ENCODE data around the gene CACNG7. TPM values are rescaled to one million over a fixed set of nuclear protein-coding genes. Genes with fewer than 3 reads are reported as not detected.

CACNG7 gene
- total and polyA plus RNA-seq, 2 experiments from 2014 or later: not detected

GRCh38 chr19:53903055-53903680 is 5.9 kb upstream of the CACNG7 start:
- Histone ChIP-seq H3K36me3 (ENCODE audit: low read depth) (no peaks in the 10 kb centered on the region), H3K4me3 (no peak overlapping the region), H2AFZ (no peak overlapping the region), H3K4me2 (ENCODE audit: unreplicated experiment) (no peak overlapping the region), H3K9me3 (ENCODE audit: low read depth) (no peaks in the 10 kb centered on the region), H3K9ac (no peak overlapping the region), H3K79me2 (ENCODE audit: insufficient read depth) (no peaks in the 10 kb centered on the region), H3K27me3 (replicated peaks; ENCODE audit: insufficient read depth) (peaks cover 27% of the 10 kb centered on the region), H4K20me1 (ENCODE audit: insufficient read depth) (no peaks in the 10 kb centered on the region), H3K9me2 (ENCODE audit: insufficient read depth) (no peaks in the 10 kb centered on the region), H3F3A (ENCODE audit: insufficient read depth) (no peaks in the 10 kb centered on the region), H3K4me1 (ENCODE audit: insufficient read depth) (no peaks in the 10 kb centered on the region), H3K27ac (no peak overlapping the region)
- 63 to 68% methylated on average over 4 of the region's 4 CpGs for WGBS, 2 experiments (ENCODE audit: low coverage in 1 of 2, low lambda C conversion rate in 2 of 2, missing lambda C conversion rate in 2 of 2)
- in situ Hi-C loops (cut with MboI): no loop called here
- no peak for TF ChIP-seq EZH2phosphoT487 (IDR thresholded peaks at IDR 0.05; ENCODE audit: insufficient read depth, low read depth)
- no peak for TF ChIP-seq EZH2 (IDR thresholded peaks at IDR 0.05; ENCODE audit: insufficient read depth, poor library complexity, severe bottlenecking)
- peak; percentile 62 for DNase-seq

GRCh38 chr19:53904909-53905308 is 4.2 kb upstream of the CACNG7 start:
- H3K9me3 ChIP-seq (ENCODE audit: low read depth): no peaks in the 10 kb centered on the region
- no peak overlapping the region for H3K4me3 ChIP-seq
- no peaks in the 10 kb centered on the region for H3K79me2 ChIP-seq (ENCODE audit: insufficient read depth)
- no peaks in the 10 kb centered on the region for H3K36me3 ChIP-seq (ENCODE audit: low read depth)
- H3K4me1 ChIP-seq (ENCODE audit: insufficient read depth): peaks cover 7% of the 10 kb centered on the region; the same call in 1 of the 2 replicates
- no peak overlapping the region for H3K4me2 ChIP-seq (ENCODE audit: unreplicated experiment)
- no peaks in the 10 kb centered on the region for H4K20me1 ChIP-seq (ENCODE audit: insufficient read depth)
- H3K9ac ChIP-seq: no peak overlapping the region
- WGBS, 2 experiments (ENCODE audit: low coverage in 1 of 2, low lambda C conversion rate in 2 of 2, missing lambda C conversion rate in 2 of 2): 11% methylated on average over 3 of the region's 3 CpGs
- no peak for TF ChIP-seq EZH2 (IDR thresholded peaks at IDR 0.05; ENCODE audit: insufficient read depth, poor library complexity, severe bottlenecking)
- no peak for TF ChIP-seq EZH2phosphoT487 (IDR thresholded peaks at IDR 0.05; ENCODE audit: insufficient read depth, low read depth)
- H3K27ac ChIP-seq: no peak overlapping the region
- H3K9me2 ChIP-seq (ENCODE audit: insufficient read depth): no peaks in the 10 kb centered on the region
- DNase-seq: no peak
- in situ Hi-C loops (cut with MboI): no loop called here
- no peaks in the 10 kb centered on the region for H3F3A ChIP-seq (ENCODE audit: insufficient read depth)
- H3K27me3 ChIP-seq (replicated peaks; ENCODE audit: insufficient read depth): peaks cover 38% of the 10 kb centered on the region
- H2AFZ ChIP-seq: no peak overlapping the region

- Histone ChIP-seq H2AFZ (no peak overlapping the region), H3K4me2 (ENCODE audit: unreplicated experiment) (no peak overlapping the region), H3K27me3 (replicated peaks; ENCODE audit: insufficient read depth) (peaks cover 47% of the 10 kb centered on the region), H3K36me3 (ENCODE audit: low read depth) (no peaks in the 10 kb centered on the region), H3K79me2 (ENCODE audit: insufficient read depth) (no peaks in the 10 kb centered on the region), H3K4me3 (no peak overlapping the region), H3K4me1 (ENCODE audit: insufficient read depth) (peaks cover 7% of the 10 kb centered on the region; the same call in 1 of the 2 replicates), H3K9me2 (ENCODE audit: insufficient read depth) (no peaks in the 10 kb centered on the region), H3K9me3 (ENCODE audit: low read depth) (no peaks in the 10 kb centered on the region), H3K27ac (no peak overlapping the region), H3F3A (ENCODE audit: insufficient read depth) (no peaks in the 10 kb centered on the region), H4K20me1 (ENCODE audit: insufficient read depth) (no peaks in the 10 kb centered on the region), H3K9ac (no peak overlapping the region)
- TF ChIP-seq EZH2 (IDR thresholded peaks at IDR 0.05; ENCODE audit: insufficient read depth, poor library complexity, severe bottlenecking) (no peak), EZH2phosphoT487 (IDR thresholded peaks at IDR 0.05; ENCODE audit: insufficient read depth, low read depth) (no peak)
- 47 to 100% methylated on average over 1 of the region's 1 CpG for WGBS, 2 experiments (ENCODE audit: low coverage in 1 of 2, low lambda C conversion rate in 2 of 2, missing lambda C conversion rate in 2 of 2)
- in situ Hi-C loops (cut with MboI): no loop called here
- no peak for DNase-seq
These were observed 3.3 kb upstream of the CACNG7 start for GRCh38 chr19:53905787-53906186.

GRCh38 chr19:53906211-53907192 is 2.6 kb upstream of the CACNG7 start:
- peak; percentile 45 for DNase-seq
- H3K27me3 ChIP-seq (replicated peaks; ENCODE audit: insufficient read depth): peaks cover 54% of the 10 kb centered on the region
- H4K20me1 ChIP-seq (ENCODE audit: insufficient read depth): no peaks in the 10 kb centered on the region
- no peak overlapping the region for H2AFZ ChIP-seq
- in situ Hi-C loops (cut with MboI): no loop called here
- no peaks in the 10 kb centered on the region for H3F3A ChIP-seq (ENCODE audit: insufficient read depth)
- H3K36me3 ChIP-seq (ENCODE audit: low read depth): no peaks in the 10 kb centered on the region
- H3K4me1 ChIP-seq (ENCODE audit: insufficient read depth): peaks cover 7% of the 10 kb centered on the region; the same call in 1 of the 2 replicates
- H3K4me2 ChIP-seq (ENCODE audit: unreplicated experiment): peak overlapping the region; percentile 12
- peak; percentile 45 for TF ChIP-seq EZH2 (IDR thresholded peaks at IDR 0.05; ENCODE audit: insufficient read depth, poor library complexity, severe bottlenecking)
- TF ChIP-seq EZH2phosphoT487 (IDR thresholded peaks at IDR 0.05; ENCODE audit: insufficient read depth, low read depth): no peak
- H3K79me2 ChIP-seq (ENCODE audit: insufficient read depth): no peaks in the 10 kb centered on the region
- H3K9me2 ChIP-seq (ENCODE audit: insufficient read depth): no peaks in the 10 kb centered on the region
- no peak overlapping the region for H3K4me3 ChIP-seq
- no peak overlapping the region for H3K27ac ChIP-seq
- no peak overlapping the region for H3K9ac ChIP-seq
- H3K9me3 ChIP-seq (ENCODE audit: low read depth): no peaks in the 10 kb centered on the region
- WGBS, 2 experiments (ENCODE audit: low coverage in 1 of 2, low lambda C conversion rate in 2 of 2, missing lambda C conversion rate in 2 of 2): 11 to 16% methylated on average over 36 to 48 of the region's 48 CpGs
